Measurements from ENCODE around the gene PIP4K2A.
"Not testable (repeated sequence)": the region's sequence is repeated elsewhere in the genome, so short reads cannot be mapped to it uniquely, and the experiment has no call there.

PIP4K2A gene

DNA sequence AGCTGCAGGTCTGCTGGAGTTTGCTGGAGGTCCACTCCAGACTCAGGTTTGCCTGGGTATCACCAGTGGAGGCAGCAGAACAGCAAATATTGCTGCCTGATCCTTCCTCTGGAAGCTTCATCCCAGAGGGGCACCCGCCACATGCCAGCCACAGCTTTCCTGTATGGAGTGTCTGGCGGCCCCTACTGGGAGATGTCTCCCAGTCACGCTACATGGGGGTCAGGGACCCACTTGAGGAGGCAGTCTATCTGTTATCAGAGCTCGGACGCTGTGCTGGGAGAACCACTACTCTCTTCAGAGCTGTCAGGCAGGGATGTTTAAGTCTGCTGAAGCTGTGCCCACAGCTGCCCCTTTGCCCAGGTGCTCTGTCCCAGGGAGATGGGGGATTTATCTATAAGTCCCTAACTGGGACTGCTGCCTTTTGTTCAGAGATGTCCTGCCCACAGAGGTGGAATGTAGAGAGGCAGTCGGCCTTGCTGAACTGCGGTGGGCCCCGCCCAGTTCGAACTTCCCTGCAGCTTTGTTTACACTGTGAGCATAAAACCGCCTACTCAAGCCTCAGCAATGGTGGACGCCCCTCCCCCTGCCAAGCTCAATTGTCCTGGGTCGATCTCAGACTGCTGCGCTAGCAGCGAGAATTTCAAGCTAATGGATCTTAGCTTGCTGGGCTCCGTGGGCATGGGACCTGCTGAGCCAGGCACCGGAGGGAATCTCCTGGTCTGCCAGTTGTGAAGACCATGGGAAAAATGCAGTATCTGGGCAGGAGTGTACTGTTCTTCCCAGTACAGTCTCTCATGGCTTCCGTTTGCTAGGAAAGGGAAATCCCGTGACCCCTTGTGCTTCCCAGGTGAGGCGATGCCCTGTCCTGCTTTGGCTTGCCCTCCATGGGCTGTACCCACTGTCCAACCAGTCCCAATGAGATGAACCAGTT lies 200.6 kb downstream of the PIP4K2A start:
- H3K27ac ChIP-seq, result not testable (repeated sequence)
- TF ChIP-seq, protein P1, sequence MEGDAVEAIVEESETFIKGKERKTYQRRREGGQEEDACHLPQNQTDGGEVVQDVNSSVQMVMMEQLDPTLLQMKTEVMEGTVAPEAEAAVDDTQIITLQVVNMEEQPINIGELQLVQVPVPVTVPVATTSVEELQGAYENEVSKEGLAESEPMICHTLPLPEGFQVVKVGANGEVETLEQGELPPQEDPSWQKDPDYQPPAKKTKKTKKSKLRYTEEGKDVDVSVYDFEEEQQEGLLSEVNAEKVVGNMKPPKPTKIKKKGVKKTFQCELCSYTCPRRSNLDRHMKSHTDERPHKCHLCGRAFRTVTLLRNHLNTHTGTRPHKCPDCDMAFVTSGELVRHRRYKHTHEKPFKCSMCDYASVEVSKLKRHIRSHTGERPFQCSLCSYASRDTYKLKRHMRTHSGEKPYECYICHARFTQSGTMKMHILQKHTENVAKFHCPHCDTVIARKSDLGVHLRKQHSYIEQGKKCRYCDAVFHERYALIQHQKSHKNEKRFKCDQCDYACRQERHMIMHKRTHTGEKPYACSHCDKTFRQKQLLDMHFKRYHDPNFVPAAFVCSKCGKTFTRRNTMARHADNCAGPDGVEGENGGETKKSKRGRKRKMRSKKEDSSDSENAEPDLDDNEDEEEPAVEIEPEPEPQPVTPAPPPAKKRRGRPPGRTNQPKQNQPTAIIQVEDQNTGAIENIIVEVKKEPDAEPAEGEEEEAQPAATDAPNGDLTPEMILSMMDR (IDR thresholded peaks at IDR 0.05), result peak; percentile 27

DNA sequence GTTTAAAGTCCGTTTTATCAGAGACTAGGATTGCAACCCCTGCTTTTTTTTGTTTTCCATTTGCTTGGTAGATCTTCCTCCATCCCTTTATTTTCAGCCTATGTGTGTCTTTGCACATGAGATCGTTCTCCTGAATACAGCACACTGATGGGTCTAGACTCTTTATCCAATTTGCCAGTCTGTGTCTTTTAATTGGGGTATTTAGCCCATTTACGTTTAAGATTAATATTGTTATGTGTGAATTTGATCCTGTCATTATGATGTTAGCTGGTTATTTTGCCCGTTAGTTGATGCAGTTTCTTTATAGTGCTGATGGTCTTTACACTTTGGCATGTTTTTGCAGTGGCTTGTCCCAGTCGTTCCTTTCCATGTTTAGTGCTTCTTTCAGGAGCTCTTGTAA lies 202.4 kb downstream of the PIP4K2A start:
- not testable (repeated sequence) for H3K27ac ChIP-seq

DNA sequence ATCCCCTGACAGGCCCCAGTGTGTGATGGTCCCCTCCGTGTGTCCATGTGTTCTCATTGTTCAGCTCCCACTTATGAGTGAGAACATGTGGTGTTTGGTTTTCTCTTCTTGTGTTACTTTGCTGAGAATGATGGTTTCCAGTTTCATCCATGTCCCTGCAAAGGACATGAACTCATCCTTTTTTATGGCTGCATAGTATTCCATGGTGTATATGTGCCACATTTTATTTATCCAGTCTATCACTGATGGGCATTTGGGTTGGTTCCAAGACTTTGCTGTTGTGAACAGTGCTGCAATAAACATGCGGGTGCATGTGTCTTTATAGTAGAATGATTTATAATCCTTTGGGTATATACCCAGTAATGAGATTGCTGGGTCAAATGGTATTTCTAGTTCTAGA lies 206.2 kb downstream of the PIP4K2A start:
- H3K27ac ChIP-seq, result not testable (repeated sequence)

DNA sequence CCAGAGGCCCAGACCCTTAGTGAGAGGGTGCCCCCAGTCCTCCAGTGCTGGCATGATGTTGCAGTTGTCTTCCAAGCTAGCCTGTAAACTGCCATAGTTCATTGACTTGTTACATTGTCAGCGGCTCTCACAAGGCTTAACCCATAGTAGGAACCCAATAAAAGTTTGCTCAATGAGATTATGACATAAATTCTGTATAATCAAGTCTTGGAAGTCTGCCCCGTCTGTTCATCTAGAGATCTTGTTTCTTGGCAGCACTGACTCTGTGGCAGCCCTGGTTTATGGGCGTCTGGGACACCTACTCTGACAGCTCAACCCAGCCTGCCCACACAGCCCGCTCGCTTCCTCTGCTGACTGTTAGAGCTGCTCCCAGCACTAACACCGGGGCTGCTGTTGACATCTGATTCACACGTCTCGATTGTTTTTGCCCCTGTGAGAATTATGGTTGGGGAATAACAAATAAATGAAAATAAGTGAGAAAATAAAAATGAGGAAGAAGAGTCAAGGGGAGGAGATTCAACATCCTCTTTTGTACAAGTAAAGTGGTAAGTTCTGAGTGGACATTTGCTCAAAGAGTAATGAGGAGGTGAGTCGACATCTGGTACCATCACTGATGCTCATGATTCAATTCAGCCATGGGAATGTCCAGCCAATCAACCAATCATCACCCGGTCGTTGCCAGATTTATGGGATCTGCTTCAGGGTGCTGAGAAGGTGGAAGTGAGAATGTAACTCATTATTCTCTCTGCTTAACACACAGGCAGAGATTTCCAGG lies 208.3 kb downstream of the PIP4K2A start:
- TF ChIP-seq, protein P1 (IDR thresholded peaks at IDR 0.05), result no peak
- no peak for TF ChIP-seq ZFX (IDR thresholded peaks at IDR 0.05; ENCODE audit: borderline replicate concordance)
- H3K27ac ChIP-seq, result no peak overlapping the region

DNA sequence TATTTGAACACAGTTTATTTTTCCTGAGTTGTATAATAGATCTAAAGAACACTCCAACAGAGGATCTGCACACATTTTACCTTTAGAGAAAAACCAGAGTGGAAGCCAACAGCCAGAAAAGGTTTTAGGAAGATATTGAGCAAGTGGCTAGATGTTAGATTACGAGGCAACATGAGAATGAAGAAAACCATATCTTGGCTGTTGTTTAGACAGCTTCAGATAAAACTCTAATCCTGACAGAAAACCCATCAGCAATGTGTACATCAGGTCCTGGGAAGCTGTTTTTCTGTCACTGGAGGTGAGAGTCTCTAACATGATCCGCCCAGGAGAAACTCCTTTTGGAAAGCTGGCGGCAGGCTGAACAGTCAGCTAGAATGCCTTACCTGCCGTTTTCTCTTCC lies 209.6 kb downstream of the PIP4K2A start:
- H3K27ac ChIP-seq, result no peak overlapping the region
- TF ChIP-seq, protein P1 (IDR thresholded peaks at IDR 0.05), result no peak
- no peak for TF ChIP-seq ZFX (IDR thresholded peaks at IDR 0.05; ENCODE audit: borderline replicate concordance)

DNA sequence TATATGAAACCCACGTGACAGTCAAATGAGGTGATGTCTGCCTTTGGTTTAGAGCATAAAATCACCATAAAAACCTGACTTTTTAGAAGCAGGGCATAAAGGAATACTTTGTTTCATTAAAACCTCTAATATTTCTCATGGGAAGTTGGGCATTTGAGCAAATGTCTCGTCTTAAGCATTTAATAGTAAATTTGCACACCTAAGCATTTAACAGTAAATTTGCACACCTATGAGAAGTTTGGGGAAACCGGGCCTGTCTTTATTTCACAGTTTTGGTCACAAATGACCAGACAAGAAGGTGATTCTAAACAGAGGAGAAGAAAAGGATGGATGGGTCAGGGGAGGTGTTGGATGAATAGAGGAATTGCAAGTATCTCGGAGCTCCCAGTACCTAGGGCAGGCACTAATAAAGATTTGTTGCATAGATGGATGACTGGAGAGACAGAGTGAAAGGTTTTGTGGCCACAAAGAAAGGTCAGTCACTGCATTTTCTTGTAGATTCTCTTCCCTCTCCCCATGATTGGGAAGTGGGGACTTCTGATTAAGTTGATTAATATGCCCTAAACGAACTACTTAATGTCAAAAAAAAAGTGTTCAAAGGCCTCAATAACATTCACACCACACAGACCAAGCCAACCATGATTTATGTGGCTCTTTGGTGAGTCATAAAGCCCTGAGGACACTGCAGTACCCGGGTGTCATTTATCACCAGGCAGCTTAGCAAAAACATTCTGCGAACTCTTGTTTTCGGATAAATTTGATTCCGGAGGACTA lies 210.9 kb downstream of the PIP4K2A start:
- TF ChIP-seq, protein P1 (IDR thresholded peaks at IDR 0.05), result no peak
- TF ChIP-seq ZFX (IDR thresholded peaks at IDR 0.05; ENCODE audit: borderline replicate concordance), result no peak
- no peak overlapping the region for H3K27ac ChIP-seq

DNA sequence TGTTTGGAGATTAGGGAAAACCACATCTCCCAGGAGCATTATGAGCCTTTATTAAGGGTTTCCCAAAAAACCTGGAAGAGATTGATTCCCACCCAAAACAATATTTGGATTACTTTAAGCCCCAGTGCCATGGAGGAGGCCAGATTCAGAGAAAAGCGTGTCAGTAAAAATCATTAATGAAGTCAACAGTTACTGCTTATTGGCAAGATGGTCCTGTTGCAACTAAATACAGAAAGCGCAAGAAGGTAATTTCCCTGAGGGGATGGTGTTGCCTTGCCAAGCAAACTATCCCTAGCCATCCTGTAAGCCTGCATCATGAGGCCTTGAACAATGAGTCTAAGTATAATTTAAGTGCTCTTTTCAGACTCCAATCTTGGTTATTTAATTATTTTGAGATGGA lies 212.5 kb downstream of the PIP4K2A start:
- no peak overlapping the region for H3K27ac ChIP-seq
- TF ChIP-seq, protein P1 (IDR thresholded peaks at IDR 0.05), result no peak
- TF ChIP-seq ZFX (IDR thresholded peaks at IDR 0.05; ENCODE audit: borderline replicate concordance), result no peak

DNA sequence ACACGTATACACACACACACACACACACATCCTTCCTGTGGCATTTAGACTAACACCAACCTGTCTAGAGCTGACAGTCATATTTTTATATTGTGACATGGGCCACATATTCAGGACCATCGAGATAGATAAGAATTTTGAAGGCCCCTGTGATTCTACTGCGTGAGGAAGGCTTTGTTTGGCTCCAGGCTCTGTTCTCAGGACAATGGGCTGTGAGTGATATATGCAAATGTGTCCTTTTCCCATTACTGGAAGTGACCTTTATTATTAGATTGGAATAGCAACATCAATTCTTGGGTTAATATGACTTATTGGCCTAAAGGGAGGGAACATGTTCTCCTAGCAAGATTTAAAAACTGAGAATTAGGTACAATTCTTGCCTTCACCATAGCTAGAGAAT lies 213.0 kb downstream of the PIP4K2A start:
- no peak for TF ChIP-seq ZFX (IDR thresholded peaks at IDR 0.05; ENCODE audit: borderline replicate concordance)
- TF ChIP-seq, protein P1 (IDR thresholded peaks at IDR 0.05), result no peak
- no peak overlapping the region for H3K27ac ChIP-seq

Measured in 22Rv1 (cell line).